HepG2 (cell line): Measurements from ENCODE around the gene SEPTIN10. TPM values are rescaled to one million over a fixed set of nuclear protein-coding genes. Genes with fewer than 3 reads are reported as not detected.

Experiments used
- ATAC-seq: fragments of 200-7000 bp; cut with Tn5 transposase; 3 replicates; pipeline ENCODE4 v1.9.1; 2020; ENCODE audit warnings: mild to moderate bottlenecking, moderate library complexity
- BruUV-seq: library from RNA; stranded (reverse); fragments of 400-500 nt; replicated peaks from 2 replicates; lab custom pipeline; 2021; lab: Mats Ljungman, UMichigan
- CTCF ChIA-PET: fragments of 300-600 bp; formaldehyde crosslinking; extraction: SDS; loops from one replicate; lab custom pipeline; 2021; ENCODE audit warnings: low total read pairs, inconsistent platforms, low intra/inter-chr PET ratio; lab: Yijun Ruan, JAX
- POLR2A ChIA-PET: fragments of 350-600 bp; sonication (Branson Sonifier 250); formaldehyde crosslinking; loops from one replicate; lab custom pipeline; 2020; ENCODE audit warnings: antibody characterized with exemption, inconsistent platforms; lab: Yijun Ruan, JAX
- DNase-seq: peaks from one replicate; pipeline ENCODE4 v3.0.0-alpha.2; 2015; ENCODE audit warnings: low spot score
- FAIRE-seq: peaks from 3 replicates; lab custom pipeline; 2011; peaks lifted over from hg19 to GRCh38; lab: Jason Lieb, UNC
- H2AFZ ChIP-seq: one replicate; pipeline ENCODE4 v1.6.1; 2011; ENCODE audit warnings: low read length, inconsistent platforms
- H3K27ac ChIP-seq: fragments of 300-600 bp; 3 replicates; pipeline ENCODE4 v1.8.0; 2011; ENCODE audit warnings: mixed run types, mild to moderate bottlenecking, mixed read lengths, low read length, inconsistent platforms; ENCODE audit not compliant: insufficient read depth; ENCODE audit errors: extremely low read length
- H3K27me3 ChIP-seq, 2 experiments: fragments of 200-600 bp in 1 of 2; 2 replicates in 1 of 2; 3 replicates in 1 of 2; pipeline versions ENCODE4 v1.6.0 to v1.8.0; 2011; ENCODE audit warnings: low read length in 2 of 2, mild to moderate bottlenecking in 2 of 2, moderate library complexity in 2 of 2, inconsistent platforms in 1 of 2; ENCODE audit not compliant: insufficient read depth in 2 of 2, control insufficient read depth in 1 of 2
- H3K36me3 ChIP-seq, 2 experiments: fragments of 200-600 bp in 1 of 2; replicated peaks in 1 of 2; 2 replicates in 1 of 2; 3 replicates in 1 of 2; pipeline versions ENCODE4 v1.5.1 to v1.8.0; 2011; ENCODE audit warnings: low read length in 2 of 2, inconsistent platforms in 1 of 2; ENCODE audit not compliant: insufficient read depth in 2 of 2, control insufficient read depth in 1 of 2
- H3K4me1 ChIP-seq: 2 replicates; pipeline ENCODE4 v1.5.1; 2012; ENCODE audit warnings: low read length, inconsistent platforms; ENCODE audit not compliant: insufficient read depth
- H3K4me2 ChIP-seq: 2 replicates; pipeline ENCODE4 v1.6.0; 2011; ENCODE audit warnings: low read depth, low read length, inconsistent platforms
- H3K4me3 ChIP-seq, 3 experiments: fragments of 200-600 bp in 1 of 3; sonication (generic), shearing (Covaris generic) in 1 of 3; replicated peaks in 1 of 3; 2 replicates each; pipeline ENCODE4 v1.5.1; 2011 to 2016; ENCODE audit warnings: low read length in 3 of 3, inconsistent platforms in 2 of 3, low read depth in 2 of 3, mild to moderate bottlenecking in 2 of 3, control low read depth in 1 of 3, mixed read lengths in 1 of 3; ENCODE audit not compliant: insufficient read depth in 1 of 3
- H3K79me2 ChIP-seq: one replicate; pipeline ENCODE4 v1.6.1; 2011; ENCODE audit warnings: low read length, inconsistent platforms; ENCODE audit not compliant: insufficient read depth
- H3K9ac ChIP-seq: 2 replicates; pipeline ENCODE4 v1.6.0; 2011; ENCODE audit warnings: mild to moderate bottlenecking, low read depth, low read length, inconsistent platforms; ENCODE audit not compliant: insufficient read depth
- H3K9me3 ChIP-seq: 2 replicates; pipeline ENCODE4 v1.5.1; 2012; ENCODE audit warnings: mild to moderate bottlenecking, low read length
- H4K20me1 ChIP-seq: 2 replicates; pipeline ENCODE4 v1.6.0; 2011; ENCODE audit warnings: inconsistent platforms, mild to moderate bottlenecking, low read length, moderate library complexity; ENCODE audit not compliant: insufficient read depth
- CBFB ChIP-seq: sonication (generic); formaldehyde crosslinking; IDR thresholded peaks from 2 replicates; pipeline ENCODE4 v1.4.0; 2020; ENCODE audit warnings: missing genetic modification reagents
- CBX5 ChIP-seq: sonication (generic); formaldehyde crosslinking; IDR thresholded peaks from 2 replicates; pipeline ENCODE4 v1.4.0; 2020; ENCODE audit warnings: missing genetic modification reagents, borderline replicate concordance
- HBP1 ChIP-seq: IDR thresholded peaks from 2 replicates; pipeline ENCODE4 v1.6.1; 2016; ENCODE audit warnings: low read depth, control low read depth
- HES4 ChIP-seq: sonication (generic); formaldehyde crosslinking; IDR thresholded peaks from 2 replicates; pipeline ENCODE4 v1.9.0; 2021; ENCODE audit warnings: mild to moderate bottlenecking, missing genetic modification reagents, borderline replicate concordance
- MAFK ChIP-seq, 2 experiments: IDR thresholded peaks in 1 of 2; conservative IDR thresholded peaks in 1 of 2; 2 replicates each; pipeline ENCODE4 v1.6.1; 2011; ENCODE audit warnings: improper control_type of control experiment in 2 of 2, low read length in 2 of 2
- PCBP1 ChIP-seq: fragments of 200-400 bp; formaldehyde crosslinking; IDR thresholded peaks from 2 replicates; pipeline ENCODE4 v1.6.1; 2017; ENCODE audit warnings: mild to moderate bottlenecking, low read depth, low read length, borderline replicate concordance
- PTBP1 ChIP-seq: fragments of 200-400 bp; formaldehyde crosslinking; IDR thresholded peaks from 2 replicates; pipeline ENCODE4 v1.6.1; 2018; ENCODE audit warnings: low read length, low read depth; ENCODE audit not compliant: poor library complexity, severe bottlenecking
- RFX3 ChIP-seq: IDR thresholded peaks from 2 replicates; pipeline ENCODE4 v1.6.1; 2016; ENCODE audit warnings: missing biosample characterization, missing genetic modification reagents
- SNRNP70 ChIP-seq: fragments of 200-400 bp; formaldehyde crosslinking; IDR thresholded peaks from 2 replicates; pipeline ENCODE4 v1.6.1; 2017; ENCODE audit warnings: mild to moderate bottlenecking, low read depth, low read length, moderate library complexity
- SOX13 ChIP-seq, 3 experiments: fragments of 450-650 bp in 1 of 3; sonication (generic) in 1 of 3; formaldehyde crosslinking in 1 of 3; IDR thresholded peaks in 2 of 3; conservative IDR thresholded peaks in 1 of 3; 2 replicates each; pipeline versions ENCODE4 v1.5.0 to v1.6.1; 2016 to 2020; ENCODE audit warnings: antibody characterized with exemption in 1 of 3, mild to moderate bottlenecking in 1 of 3, missing compliant biosample characterization in 1 of 3, missing genetic modification reagents in 1 of 3, moderate library complexity in 1 of 3
- TAF1 ChIP-seq: sonication (generic); formaldehyde crosslinking; IDR thresholded peaks from 2 replicates; pipeline ENCODE4 v1.4.0; 2020; ENCODE audit warnings: missing genetic modification reagents
- TEAD2 ChIP-seq: sonication (generic); formaldehyde crosslinking; IDR thresholded peaks from 2 replicates; pipeline ENCODE4 v1.9.0; 2021; ENCODE audit warnings: missing genetic modification reagents
- ZNF124 ChIP-seq: sonication (generic); formaldehyde crosslinking; IDR thresholded peaks from 2 replicates; pipeline ENCODE4 v1.4.0; 2020; ENCODE audit warnings: missing genetic modification reagents
- ZNF503 ChIP-seq: sonication (generic); formaldehyde crosslinking; IDR thresholded peaks from 2 replicates; pipeline ENCODE4 v1.4.0; 2020; ENCODE audit warnings: missing genetic modification reagents
- ZNF75D ChIP-seq: sonication (generic); formaldehyde crosslinking; IDR thresholded peaks from 2 replicates; pipeline ENCODE4 v1.8.1; 2023; ENCODE audit warnings: missing genetic modification reagents, mild to moderate bottlenecking, borderline replicate concordance
- WGBS: methylation state at CpG from one replicate; pipeline ENCODE4 v1.1.6; 2017; ENCODE audit warnings: low lambda C conversion rate; 5-methylcytosine and 5-hydroxymethylcytosine counted together
- in situ Hi-C: cut with HindIII; loops from 2 replicates; pipeline ENCODE4 v1.10.0; 2017; ENCODE audit warnings: low pct_unique_long_range_greater_than_20kb; ENCODE audit not compliant: extremely low pct_ligation_motif_present
- intact Hi-C: fragments of 100-400 bp; cut with micrococcal nuclease; formaldehyde crosslinking; loops from one replicate; pipeline ENCODE4 v1.10.0; 2022; ENCODE audit not compliant: unreplicated experiment
- polyA plus RNA-seq, 8 experiments: library from polyadenylated mRNA; depleted of rRNA in 3 of 8; stranded (reverse) in 7 of 8; unstranded in 1 of 8; fragments of >200 nt; fragmentation: Illumina TruSeq in 4 of 8; extraction: Trizol in 4 of 8; gene quantifications; 2 replicates each; pipeline versions ENCODE4 v1.2.1 to v1.2.3, GENCODE V29; 2011 to 2016; ENCODE audit warnings: low read depth in 4 of 8, missing spikeins in 1 of 8, mixed read lengths in 1 of 8; ENCODE audit not compliant: insufficient read depth in 1 of 8
- total RNA-seq, 5 experiments: library from RNA; depleted of rRNA; stranded (reverse); fragments of >200 nt; fragmentation: Illumina TruSeq; extraction: Trizol; gene quantifications; 2 replicates each; pipeline ENCODE4 v1.2.3, GENCODE V29; 2016; ENCODE audit warnings: low read depth in 1 of 5

The SEPTIN10 gene
- total and polyA plus RNA-seq, 2 of the 13 experiments (the other 11 are each of a cell fraction or from before 2014, with no cell fraction given): 45.8 to 67.5 TPM

GRCh38 chr2:109508556-109508955 lies 105.2 kb downstream of the SEPTIN10 start:
- Histone ChIP-seq H3K36me3 (no peaks in the 10 kb centered on the region), H3K79me2 (no peaks in the 10 kb centered on the region), H3K4me1 (no peaks in the 10 kb centered on the region), H3K9me3 (no peaks in the 10 kb centered on the region), H3K27me3 (peaks cover 3 to 20% of the 10 kb centered on the region in 2 experiments; a peak in 2 of 5 replicates), H3K27ac (no peak overlapping the region), H3K4me2 (no peak overlapping the region), H4K20me1 (no peaks in the 10 kb centered on the region; the same call in 1 of the 2 replicates), H3K4me3 (no peak overlapping the region), H2AFZ (no peak overlapping the region), H3K9ac (no peak overlapping the region)
- BruUV-seq: no TSS peak
- ATAC-seq: no peak
- intact Hi-C loops (no loop called here), in situ Hi-C loops (no loop called here)
- no peak for FAIRE-seq
- 16% methylated on average over 8 of the region's 8 CpGs for WGBS
- CTCF ChIA-PET: interaction anchor here (2.5 kb wide), 1 partner anchor 381 kb away, joined by 38 read pairs; the partner anchor contains the start of gene SH3RF3
- no peak for DNase-seq
- POLR2A ChIA-PET: no interaction called here
- no peak for TF ChIP-seq PTBP1
- TF ChIP-seq PCBP1: no peak
- TF ChIP-seq SOX13 (IDR thresholded peaks at IDR 0.05): no peak
- TF ChIP-seq SOX13 (CRISPR knock-in tag; conservative IDR thresholded peaks at IDR 0.05 in 1 of 2, IDR thresholded peaks at IDR 0.05 in 1 of 2): no peak
- no peak for TF ChIP-seq MAFK (conservative IDR thresholded peaks at IDR 0.05 in 1 of 2, IDR thresholded peaks at IDR 0.05 in 1 of 2; ENCODE audit: low read length in 2 of 2)
- TF ChIP-seq CBX5 (CRISPR knock-in tag): no peak
- TF ChIP-seq ZNF75D (CRISPR knock-in tag): no peak
- no peak for TF ChIP-seq CBFB (CRISPR knock-in tag)
- TF ChIP-seq TAF1 (CRISPR knock-in tag): no peak

GRCh38 chr2:109507828-109508227 lies 105.9 kb downstream of the SEPTIN10 start:
- FAIRE-seq (no peak), ATAC-seq (no peak), DNase-seq (no peak)
- POLR2A ChIA-PET: no interaction called here
- intact Hi-C loops (no loop called here), in situ Hi-C loops (no loop called here)
- Histone ChIP-seq H3K9me3 (no peaks in the 10 kb centered on the region), H3K9ac (no peak overlapping the region), H2AFZ (no peak overlapping the region), H3K4me2 (no peak overlapping the region), H3K27ac (no peak overlapping the region), H3K36me3 (no peaks in the 10 kb centered on the region), H3K4me3 (no peak overlapping the region), H3K27me3 (peaks cover 3 to 20% of the 10 kb centered on the region in 2 experiments; a peak in 2 of 5 replicates), H3K79me2 (no peaks in the 10 kb centered on the region), H3K4me1 (no peaks in the 10 kb centered on the region), H4K20me1 (no peaks in the 10 kb centered on the region; the same call in 1 of the 2 replicates)
- WGBS: 2% methylated on average over 6 of the region's 6 CpGs
- CTCF ChIA-PET: no interaction called here
- no TSS peak for BruUV-seq
- TF ChIP-seq HES4 (CRISPR knock-in tag): no peak
- no peak for TF ChIP-seq RFX3 (CRISPR knock-in tag)
- TF ChIP-seq SNRNP70: no peak
- TF ChIP-seq TEAD2 (CRISPR knock-in tag): no peak
- TF ChIP-seq ZNF503 (CRISPR knock-in tag): no peak
- no peak for TF ChIP-seq HBP1 (CRISPR knock-in tag)
- no peak for TF ChIP-seq ZNF124
